T-helper 1 cell treated with Interleukin-12 subunit alpha and Interleukin-12 subunit beta and Interleukin-4 antibody, amounts not matched to agents 30 ng/mL and 1 ng/mL, for 36 hours (primary cell): Measurements from ENCODE around the gene POGZ. TPM values are rescaled to one million over a fixed set of nuclear protein-coding genes. Genes with fewer than 3 reads are reported as not detected.

Source experiments
- intact Hi-C: fragments of 100-400 bp; cut with micrococcal nuclease; formaldehyde crosslinking; loops from one replicate; pipeline ENCODE4 v1.15.1; 2024
- total RNA-seq: library from RNA; stranded (reverse); gene quantifications from 2 replicates; pipeline ENCODE4 v1.2.3, GENCODE V29; 2022

Gene POGZ, protein sequence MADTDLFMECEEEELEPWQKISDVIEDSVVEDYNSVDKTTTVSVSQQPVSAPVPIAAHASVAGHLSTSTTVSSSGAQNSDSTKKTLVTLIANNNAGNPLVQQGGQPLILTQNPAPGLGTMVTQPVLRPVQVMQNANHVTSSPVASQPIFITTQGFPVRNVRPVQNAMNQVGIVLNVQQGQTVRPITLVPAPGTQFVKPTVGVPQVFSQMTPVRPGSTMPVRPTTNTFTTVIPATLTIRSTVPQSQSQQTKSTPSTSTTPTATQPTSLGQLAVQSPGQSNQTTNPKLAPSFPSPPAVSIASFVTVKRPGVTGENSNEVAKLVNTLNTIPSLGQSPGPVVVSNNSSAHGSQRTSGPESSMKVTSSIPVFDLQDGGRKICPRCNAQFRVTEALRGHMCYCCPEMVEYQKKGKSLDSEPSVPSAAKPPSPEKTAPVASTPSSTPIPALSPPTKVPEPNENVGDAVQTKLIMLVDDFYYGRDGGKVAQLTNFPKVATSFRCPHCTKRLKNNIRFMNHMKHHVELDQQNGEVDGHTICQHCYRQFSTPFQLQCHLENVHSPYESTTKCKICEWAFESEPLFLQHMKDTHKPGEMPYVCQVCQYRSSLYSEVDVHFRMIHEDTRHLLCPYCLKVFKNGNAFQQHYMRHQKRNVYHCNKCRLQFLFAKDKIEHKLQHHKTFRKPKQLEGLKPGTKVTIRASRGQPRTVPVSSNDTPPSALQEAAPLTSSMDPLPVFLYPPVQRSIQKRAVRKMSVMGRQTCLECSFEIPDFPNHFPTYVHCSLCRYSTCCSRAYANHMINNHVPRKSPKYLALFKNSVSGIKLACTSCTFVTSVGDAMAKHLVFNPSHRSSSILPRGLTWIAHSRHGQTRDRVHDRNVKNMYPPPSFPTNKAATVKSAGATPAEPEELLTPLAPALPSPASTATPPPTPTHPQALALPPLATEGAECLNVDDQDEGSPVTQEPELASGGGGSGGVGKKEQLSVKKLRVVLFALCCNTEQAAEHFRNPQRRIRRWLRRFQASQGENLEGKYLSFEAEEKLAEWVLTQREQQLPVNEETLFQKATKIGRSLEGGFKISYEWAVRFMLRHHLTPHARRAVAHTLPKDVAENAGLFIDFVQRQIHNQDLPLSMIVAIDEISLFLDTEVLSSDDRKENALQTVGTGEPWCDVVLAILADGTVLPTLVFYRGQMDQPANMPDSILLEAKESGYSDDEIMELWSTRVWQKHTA (N-terminal part only)
- total RNA-seq: 86.4 and 95.2 TPM in 2 replicates

DNA sequence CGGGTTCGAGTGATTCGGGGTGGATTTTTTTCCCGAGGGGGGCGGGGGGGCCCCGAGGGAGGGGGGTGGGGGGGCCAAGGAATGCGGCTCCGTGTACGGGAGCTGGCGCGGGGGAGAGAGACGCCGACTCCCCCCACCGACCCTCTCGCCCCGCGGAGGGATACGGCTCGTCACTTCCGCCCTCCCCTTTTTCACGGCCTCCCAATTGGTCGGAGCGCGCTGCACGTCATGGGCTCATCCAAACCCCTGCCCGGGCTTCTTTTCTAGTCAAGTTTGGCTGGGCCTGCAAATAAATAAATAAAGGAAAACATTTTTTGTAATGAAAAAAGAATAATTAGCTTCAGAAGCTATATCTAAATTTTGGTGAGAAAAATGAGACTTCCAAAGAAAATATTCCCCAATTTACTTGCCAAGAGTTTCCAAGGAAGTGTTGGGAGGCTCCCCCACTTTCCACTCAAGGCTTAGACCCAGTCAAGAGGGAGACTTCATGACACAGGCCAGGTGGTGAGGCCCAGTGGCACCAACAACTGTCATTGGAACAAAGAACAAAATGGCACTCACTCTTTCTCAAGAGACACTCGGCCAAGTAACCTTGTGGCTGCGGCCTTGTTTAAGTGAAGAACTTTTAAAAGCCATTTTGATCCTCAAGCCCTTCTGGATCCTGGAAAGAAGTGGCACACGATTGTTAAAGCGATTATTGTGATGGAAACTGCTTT lies at the start of gene POGZ:
POGZ (minus strand) TSS at position 164 of the 716 bp plus-strand sequence. CDS start 17,290 bp downstream, outside the sequence.
- intact Hi-C loops: loop anchor here (1.0 to 5.0 kb wide), 10 partner anchors 14 to 533 kb away; partner anchors contain the start of genes C2CD4D, MINDY1, PRUNE1 and PSMB4

DNA sequence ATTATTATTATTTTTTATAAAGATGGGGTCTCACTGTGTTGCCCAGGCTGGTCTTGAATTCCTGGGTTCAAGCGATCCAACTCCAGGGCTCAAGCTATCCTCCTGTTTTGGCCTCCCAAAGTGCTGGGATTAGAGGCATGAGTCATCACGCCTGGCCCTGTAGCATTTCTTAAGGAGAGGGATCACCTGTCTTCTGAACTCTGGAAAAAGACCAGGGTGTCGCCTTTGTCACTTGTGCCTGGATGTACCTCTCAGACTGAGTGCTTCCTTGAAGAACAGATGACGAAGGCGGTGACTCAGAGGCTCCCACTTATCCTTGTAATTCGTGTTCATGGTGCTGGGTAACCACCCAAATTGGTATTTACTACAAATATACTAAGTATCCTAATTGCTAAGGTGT lies 49.5 kb upstream of the POGZ start:
- intact Hi-C loops: no loop called here

DNA sequence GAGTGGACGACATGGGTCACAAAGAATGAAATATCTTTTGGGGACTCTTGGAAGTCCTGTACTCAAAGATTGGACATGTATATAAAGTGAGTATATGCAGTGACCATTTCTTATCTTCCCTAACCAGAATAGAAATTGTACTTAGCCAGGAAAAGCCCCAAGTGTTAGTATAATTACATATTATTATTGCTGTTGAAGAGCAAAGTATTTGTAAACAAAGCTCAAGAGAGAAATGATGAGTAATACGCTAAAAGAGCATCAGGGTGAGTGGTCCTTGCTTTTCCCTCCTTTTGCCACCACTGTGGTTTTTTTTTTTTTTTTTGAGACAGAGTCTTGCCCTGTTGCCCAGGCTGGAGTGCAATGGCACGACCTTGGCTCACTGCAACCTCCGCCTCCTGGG lies 45.5 kb upstream of the POGZ start:
- intact Hi-C loops: no loop called here

DNA sequence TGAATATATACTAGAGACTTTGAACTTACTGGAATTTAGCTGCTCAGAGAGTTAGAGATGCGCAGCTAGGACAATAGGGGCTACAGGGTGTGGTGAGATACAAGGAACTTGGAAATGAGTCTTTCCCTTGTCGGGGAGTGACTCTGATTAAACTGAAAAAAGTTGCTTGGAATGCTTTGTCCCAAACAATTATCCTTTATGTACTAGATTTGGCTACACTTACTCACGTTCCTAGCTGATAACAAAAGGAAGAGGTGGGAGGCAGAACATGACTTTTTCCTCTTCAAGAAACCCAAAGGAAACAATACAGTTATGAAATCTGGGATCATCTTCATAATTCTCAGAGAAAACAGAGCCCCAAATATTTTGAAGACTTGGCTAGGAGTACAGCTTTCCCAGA lies 45.0 kb upstream of the POGZ start:
- intact Hi-C loops: no loop called here

DNA sequence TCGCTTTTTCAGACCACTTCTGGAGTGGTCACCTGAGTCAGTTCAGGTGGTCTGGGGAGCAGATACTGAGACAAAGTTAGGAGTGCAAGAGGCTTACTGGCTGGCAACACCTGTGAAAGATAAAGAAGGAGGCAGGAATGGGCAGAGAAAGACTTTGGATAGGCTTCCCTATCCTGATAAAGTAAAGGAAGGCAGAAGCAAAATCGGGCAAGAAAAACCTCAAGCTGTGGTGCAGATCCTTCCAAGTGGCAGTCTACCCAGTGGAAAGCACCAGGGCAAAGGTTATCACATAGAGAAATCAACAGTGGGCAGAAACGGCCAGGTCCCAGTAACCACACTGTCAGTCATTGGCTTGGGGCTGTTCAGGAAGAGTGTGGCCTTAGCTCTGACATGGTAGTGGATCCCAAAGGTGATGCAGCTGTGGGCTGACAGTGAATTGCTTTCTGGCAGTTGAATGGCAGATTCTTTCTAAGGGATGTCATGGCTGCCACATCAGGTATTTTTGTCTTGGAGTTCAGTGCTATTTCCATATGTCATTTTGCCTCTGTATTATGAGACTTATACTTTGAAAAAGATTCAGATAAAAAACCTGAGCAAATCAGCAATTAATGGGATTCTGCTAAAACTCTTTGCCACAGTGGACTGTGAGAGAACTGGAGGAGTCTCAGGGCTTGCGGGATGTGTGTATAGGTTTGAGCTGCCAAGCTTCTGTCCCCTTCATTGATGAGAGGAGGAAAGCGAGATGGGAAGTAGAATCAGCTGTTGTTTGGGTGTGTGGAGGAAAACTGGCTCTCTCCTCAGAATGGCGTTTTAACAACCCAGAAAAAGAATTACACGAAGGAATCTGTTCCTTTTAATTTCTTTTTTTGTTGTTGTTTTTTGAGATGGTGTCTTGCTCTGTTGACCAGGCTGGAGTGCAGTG lies 43.8 kb upstream of the POGZ start:
- intact Hi-C loops: no loop called here

DNA sequence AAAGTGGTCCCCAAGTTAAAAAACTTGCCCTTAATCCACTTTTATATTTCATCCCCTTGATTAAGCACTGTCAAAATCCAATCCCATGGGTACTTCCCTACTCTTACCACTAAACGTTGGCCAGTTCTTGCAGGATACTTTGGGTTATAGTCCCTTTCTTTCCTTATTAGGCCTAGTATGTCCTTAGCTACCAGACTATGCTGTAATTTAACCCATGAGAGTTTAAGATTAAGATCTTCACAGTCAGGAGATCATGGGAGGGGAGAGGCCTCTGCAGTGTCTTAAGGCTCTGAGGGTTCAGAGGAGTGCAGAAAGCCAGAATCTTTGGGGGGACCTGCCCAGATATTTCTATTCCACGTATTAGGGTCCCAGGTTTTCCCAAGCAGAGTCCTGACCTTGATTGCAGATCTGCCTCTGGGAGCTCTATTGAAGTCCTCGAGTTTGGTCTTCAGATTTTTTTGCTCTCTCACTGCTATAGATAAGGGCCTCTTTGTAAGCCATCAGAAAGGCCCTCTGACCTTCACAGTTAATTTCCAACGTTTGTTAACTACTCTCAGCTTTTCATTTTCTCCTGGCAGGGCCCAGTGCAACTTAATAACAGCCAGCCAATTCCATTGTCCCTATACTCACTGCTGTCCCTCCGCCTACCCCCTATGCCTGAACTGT lies 42.9 kb upstream of the POGZ start:
- intact Hi-C loops: no loop called here

DNA sequence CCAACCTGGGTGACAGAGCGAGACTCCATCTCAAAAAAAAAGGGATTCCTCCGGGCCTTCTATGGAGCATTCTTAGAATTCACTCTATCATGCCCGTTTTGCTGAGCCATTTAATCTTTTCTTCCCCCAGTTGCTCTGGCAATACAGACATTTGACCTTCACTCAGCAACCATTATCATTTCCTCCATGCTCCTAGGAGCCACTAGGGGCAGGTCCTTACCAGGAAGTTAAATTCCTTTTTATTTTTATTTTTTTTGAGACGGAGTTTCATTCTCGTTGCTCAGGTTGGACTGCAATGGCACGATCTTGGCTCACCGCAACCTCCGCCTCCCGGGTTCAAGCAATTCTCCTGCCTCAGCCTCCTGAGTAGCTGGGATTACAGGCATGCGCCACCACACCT lies 42.2 kb upstream of the POGZ start:
- intact Hi-C loops: no loop called here

DNA sequence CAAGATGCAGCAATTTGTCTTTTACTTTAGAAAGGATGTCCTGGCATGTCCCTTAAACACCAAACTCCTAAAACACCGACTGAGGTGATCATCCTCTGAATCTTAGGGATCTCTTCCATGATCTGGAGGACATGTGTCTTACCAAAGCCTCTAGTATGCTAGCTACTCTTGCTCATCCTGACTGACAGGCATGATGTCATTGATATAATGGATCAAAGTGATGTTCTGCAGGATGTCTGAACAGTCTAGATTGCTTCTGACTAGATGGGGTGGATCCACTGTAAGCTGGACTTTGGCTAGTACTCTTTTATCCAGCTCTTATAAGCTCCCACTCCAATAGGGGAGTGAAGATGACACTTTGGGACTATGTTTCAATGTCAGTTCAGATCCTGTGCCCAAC lies 40.6 kb upstream of the POGZ start:
- intact Hi-C loops: no loop called here

DNA sequence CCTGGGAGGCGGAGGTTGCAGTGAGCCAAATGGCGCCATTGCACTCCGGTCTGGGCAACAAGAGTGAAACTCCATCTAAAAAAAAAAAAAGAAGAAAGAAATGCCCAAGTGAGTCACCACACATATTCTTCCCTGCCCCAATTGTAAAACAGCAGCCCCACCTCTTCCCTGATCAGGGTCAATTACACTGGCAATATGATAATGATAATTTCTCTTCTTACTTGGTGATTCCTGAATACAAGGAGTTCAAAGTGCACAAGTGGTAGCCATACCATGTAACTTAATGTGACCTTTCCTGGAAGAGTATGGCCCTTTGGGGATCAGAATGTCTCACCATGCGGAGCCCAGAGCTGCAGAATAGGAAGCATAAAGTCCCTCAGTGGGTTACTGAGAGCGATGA lies 40.1 kb upstream of the POGZ start:
- intact Hi-C loops: no loop called here

DNA sequence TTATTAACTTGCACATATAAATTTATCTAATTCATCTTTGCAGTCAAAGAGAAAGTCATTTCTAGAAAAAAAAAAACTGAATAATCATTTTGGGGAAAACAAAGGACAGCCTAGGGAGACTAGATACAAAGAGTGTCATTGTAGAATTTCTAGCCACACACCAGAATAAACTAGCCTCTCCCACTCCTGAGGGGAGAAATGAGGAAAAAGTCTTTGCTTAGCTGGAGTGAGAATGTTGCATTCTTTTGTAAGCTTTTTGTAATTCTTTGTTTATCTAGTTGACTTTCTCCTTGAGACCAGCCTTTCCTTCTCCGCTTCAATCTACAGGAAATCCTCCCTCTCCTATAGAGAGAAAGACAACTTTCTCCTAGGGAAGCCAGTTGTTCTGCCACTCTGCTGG lies 36.0 kb upstream of the POGZ start:
- intact Hi-C loops: no loop called here

DNA sequence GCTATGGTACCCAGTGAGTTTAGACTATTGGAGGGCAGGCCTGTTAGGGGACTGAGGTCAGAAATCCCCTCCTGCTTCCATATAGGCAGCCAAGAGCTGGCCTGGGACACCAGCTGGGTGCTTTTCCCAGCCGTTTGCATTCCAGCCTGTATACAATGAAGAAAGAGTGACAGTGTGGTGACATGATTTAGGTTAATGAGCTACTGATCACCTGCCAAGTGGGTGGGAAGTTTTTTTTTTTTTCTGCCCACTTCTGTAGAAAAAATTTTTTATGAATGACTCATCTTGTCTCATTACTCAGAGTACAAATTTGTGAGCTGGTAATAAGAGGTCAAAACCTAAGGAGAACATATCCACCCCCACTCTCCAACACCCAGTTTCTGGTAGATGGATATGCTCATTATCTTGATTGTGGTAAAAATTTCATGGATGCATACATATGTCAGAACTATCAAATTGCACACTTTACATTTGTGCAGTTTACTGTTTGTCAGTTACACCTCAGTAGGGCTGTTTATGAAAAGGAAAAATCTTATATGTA lies 35.5 kb upstream of the POGZ start:
- intact Hi-C loops: no loop called here

DNA sequence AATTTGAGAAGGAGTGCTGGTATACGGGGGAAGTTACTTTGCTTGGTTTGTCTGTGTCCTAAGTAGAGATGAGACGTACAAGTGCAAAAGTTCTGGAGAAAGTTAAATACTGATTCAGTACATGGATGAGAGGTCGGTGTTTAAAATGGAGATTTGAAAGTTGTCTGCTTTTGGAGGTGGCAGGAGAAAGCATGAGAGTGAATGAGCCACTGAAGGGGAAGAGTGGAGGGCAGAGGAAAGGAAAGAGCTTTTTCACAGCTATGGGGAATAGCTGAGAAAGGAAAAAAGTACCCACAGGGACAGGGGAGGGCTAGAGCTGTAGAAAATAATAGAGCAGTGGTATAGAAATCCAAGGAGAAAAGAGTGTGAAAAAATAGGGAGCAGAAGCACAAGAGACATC lies 33.7 kb upstream of the POGZ start:
- intact Hi-C loops: no loop called here

DNA sequence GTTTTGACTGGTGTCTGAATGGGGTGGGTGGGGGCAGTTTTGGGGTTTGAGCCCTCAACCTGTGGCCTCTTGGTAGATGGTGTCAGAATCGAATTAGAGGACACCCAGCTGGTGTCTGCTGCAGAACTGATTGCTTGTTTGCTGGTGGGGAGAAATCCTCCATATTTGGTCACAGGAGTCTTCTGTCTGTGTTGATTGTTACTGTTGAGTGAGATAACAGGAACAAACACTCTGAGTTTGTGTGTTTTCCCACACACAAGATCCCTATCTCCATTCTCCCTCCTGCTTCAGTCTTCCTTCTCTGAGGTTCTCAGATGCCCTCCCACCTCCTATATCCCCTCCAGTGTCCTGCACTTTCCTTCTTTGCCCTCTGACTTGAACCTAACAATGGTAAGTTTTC lies 32.8 kb upstream of the POGZ start:
- intact Hi-C loops: no loop called here

DNA sequence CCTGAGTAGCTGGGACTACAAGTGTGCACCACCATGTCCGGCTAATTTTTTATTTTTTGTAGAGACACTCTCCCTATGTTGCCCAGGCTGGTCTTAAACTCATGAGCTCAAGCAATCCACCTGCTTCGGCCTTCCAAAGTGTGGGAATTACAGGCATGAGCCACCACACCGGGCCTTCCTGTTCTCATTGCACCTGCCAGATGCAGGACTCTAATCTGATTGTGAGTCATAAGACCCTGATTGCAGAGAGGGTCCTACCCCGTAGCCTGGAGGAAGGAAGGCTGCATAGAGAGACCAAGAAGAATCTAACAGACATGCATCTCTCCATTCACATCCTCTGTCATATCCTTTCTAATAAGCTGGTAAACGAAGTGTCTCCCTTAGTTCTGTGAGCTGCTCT lies 32.3 kb upstream of the POGZ start:
- intact Hi-C loops: no loop called here

DNA sequence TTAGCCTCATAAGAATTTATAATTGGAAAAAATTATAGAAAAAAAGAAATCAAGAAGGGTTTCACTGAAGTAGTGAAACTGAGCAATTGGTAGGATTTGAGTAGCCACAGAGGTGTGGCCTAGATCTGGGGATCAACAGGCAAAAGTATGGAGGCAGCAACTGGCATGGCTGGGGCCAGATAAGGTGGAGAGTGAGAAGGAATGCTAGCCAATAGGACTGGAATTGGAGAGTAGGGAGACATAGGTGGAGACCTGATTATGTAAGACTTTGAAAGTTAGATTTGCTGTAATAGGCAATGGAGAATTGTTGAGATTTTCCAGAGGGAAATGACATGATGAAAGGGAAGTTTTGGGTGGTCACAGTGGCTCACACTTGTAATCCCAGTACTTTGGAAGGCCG lies 27.3 kb upstream of the POGZ start:
- intact Hi-C loops: no loop called here

DNA sequence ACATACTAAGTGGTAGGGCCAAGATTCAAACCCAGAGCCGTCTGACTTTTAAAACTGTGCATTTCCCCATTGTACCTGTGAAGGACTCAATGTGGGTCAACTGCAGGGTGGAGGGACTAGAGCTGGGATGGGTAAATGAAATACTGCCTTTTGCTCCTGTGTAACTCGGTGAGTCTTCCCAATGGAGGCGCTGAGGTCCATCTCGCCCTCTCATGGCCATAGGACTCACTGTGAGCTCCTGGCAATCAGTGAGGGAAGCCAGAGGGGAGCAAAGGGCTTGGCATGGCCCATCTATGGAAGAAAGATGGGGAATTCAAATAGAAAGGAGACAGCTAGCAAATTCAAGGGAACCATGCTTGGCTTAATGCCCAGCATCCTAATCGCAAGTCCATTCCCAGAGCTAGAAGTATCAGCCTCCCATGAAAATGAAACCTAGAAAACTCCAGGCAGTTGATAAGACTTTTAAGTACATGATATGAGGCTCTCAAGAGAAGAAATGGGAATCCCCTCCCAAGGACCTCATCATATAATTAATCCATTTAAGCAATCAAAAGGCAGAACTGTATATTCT lies 26.5 kb upstream of the POGZ start:
- intact Hi-C loops: no loop called here

DNA sequence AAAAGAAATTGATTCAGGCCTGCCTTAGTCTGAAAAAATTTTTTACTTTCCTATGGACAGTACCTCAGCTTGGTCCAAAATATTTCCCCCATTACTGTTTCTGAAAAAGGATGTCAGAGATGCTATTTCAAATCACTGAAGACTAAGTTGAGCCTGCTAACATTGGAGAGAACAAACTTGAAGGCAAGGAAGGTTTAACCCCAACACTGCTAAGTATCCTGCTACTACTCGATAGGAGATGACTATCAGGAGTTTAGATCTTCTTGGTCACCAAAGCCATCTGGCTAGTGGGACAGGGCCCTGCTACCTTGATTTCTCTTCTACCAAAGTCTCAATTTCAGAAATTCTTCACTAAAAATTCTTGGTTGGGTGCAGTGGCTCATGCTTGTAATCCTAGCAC lies 22.7 kb upstream of the POGZ start:
- intact Hi-C loops: no loop called here

DNA sequence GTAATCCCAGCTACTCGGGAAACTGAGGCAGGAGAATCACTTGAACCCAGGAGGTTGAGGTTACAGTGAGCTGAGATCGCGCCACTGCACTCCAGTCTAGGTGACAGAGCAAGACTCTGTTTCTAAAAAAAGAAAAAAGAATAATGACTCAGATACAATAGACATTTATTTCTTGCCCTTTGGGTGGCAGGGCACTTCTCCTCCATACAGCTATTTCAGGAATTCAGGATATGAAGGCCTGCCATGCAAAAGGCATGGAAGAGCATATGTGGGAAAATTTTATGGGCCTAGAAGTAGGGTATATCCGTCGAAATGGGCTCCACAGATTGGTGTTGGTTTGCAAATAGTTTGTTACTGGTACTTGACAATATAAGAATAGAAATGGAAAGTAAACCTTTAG lies 20.2 kb upstream of the POGZ start:
- intact Hi-C loops: no loop called here

DNA sequence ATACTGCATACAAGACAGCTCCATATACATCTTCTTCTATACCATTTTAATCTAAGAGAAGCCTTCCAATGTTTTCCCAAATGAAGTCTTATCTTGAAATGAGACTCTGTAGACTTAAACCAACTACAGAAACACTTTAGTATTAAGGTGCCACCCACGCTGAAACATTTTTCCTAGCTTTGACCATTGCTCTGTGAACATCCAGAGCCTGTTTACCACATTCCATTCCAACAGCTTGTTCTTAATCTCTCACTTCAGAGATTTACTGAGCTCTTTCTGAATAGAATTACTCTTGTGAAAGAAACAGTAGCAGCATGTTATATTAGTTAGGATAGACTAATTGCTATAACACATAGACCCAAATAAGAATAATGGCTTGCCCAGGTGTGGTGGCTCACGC lies 19.6 kb upstream of the POGZ start:
- intact Hi-C loops: no loop called here
